HG03469 (cell line): ENCODE data around the gene ELOVL2.
"Not testable (repeated sequence)": the region's sequence is repeated elsewhere in the genome, so short reads cannot be mapped to it uniquely, and the experiment has no call there.

Experiments
- ATAC-seq: cut with Tn5 transposase; IDR thresholded peaks from one replicate; pipeline ENCODE4 v1.9.1; 2021; ENCODE audit warnings: mild to moderate bottlenecking, moderate library complexity, moderate number of reproducible peaks; ENCODE audit not compliant: unreplicated experiment

Gene ELOVL2

DNA sequence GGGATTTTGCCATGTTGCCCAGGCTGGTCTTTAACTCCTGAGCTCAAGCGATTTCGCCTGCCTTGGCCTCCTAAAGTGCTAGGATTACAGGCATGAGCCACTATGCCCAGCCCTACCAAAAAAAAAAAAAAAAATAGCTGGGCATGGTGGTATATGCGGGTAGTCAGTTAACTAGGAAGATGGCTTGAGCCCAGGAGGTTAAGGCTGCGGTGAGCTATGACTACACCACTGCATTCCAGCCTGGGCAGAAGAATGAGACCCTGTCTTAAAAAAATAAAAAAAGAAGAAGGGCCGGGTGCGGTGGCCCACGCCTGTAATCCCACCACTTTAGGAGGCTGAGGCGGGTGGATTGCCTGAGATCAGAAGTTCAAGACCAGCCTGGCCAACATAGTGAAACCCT, 50.2 kb downstream of the ELOVL2 start:
- no peak for ATAC-seq

DNA sequence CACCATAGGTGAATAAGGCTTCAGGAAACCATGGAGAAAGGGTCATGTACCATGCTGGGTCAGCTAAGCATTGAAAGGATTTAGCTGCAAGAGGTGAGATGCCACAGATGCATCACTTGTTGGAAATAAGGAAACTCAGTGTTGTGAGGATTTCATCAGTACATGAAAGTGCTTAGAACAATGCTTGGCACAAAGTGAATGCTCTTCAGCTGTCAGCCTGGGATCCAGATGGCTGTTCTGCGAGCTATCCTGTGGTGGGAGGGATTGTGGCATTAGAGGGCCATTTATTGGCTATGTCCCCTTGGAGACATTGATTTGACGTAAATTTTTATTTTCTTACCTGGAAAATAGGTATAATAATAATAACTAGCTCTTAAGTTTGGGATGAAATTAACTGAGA, 53.0 kb downstream of the ELOVL2 start:
- ATAC-seq, result no peak

DNA sequence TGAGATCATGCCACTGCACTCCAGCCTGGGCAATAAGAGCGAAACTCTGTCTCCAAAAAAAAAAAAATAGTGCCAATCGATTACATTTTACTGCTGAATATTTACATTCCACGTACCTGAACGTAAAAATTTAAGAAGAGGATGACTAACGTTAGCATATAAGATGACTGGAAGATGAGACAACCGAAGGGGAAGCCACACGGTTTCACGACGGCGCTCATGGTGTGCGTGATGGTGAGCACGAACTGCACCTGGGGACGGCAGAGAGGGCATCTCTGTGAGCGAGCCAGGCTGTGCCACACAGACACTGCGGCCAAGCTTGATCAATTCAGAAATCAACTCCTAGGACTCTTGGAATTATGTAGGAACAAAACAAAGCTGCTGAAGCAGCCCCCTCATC, 54.5 kb downstream of the ELOVL2 start:
- ATAC-seq, result no peak

DNA sequence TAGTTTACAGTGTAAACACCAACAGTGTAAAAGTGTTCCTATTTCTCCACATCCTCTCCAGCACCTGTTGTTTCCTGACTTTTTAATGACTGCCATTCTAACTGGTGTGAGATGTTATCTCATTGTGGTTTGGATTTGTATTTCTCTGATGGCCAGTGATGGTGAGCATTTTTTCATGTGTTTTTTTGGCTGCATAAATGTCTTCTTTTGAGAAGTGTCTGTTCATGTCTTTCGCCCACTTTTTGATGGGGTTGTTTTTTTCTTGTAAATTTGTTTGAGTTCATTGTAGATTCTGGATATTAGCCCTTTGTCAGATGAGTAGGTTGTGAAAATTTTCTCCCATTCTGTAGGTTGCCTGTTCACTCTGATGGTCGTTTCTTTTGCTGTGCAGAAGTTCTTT, 59.1 kb downstream of the ELOVL2 start:
- ATAC-seq, result not testable (repeated sequence)

DNA sequence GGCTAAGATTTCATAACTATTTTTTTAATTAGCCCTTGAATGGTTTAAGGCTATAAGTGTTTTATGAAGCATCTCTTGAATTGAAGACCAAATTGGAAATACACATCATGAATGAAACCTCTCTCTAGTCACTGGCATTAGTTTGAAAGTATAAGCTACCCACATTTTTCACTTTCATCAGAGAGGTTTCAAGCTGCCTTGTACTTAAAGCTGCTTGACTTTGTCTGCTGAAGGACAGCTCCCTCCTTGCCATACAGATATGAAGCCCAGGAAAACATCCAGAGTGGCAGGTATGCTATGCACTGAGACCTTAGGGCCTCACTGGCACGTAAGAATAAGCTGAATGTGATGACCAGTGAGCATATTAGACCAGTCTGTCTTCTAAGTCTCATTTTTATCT, 62.7 kb downstream of the ELOVL2 start:
- ATAC-seq, result no peak

DNA sequence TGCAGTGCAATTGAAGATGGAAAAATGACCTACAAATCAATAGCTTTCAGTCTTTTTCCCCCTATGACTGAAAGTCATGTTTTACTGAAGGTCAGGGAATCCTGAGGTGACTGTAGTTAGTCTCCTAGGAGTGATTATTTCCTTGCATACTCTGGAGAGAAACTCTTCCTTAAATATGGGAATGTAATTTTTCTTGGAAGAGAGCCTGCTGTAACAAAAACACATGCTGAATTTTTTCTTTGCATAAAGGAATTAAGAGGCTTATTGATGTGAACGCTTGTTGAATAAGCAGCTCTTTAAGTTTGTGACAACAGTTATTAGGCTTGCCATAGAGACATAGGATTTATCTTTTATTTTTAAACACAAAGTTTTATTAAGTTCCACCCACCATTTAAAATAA, 64.5 kb downstream of the ELOVL2 start:
- ATAC-seq, result no peak

DNA sequence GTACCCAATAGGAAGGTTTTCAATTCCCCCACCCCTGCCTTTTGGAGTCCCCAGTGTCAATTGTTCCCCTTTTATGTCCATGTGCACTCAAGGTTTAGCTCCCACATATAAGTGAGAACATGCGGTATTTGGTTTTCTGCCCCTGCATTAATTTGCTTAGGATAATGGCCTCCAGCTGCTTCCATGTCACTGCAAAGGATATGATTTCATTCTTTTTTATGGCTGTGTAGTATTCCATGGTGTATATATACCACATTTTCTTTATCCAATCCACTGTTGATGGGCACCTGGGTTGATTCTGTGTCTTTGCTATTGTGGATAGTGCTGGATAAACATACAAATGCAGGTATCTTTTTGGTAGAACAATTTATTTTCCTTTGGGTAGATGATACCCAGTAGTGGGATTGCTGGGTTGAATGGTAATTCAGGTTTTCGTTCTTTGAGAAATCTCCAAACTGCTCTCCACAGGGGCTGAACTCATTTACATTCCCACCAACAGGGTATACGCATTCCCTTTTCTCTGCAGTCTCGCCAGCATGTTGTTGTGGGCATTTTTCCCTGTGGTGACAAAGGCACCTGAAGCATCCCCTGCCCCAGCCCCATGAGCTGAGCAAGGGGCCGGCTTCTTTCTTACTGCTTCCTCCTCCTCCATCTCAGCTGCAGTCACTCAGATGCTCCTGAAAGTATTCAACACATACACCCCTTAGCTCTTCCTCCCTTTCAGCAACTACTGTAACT, 66.7 kb downstream of the ELOVL2 start:
- no peak for ATAC-seq

DNA sequence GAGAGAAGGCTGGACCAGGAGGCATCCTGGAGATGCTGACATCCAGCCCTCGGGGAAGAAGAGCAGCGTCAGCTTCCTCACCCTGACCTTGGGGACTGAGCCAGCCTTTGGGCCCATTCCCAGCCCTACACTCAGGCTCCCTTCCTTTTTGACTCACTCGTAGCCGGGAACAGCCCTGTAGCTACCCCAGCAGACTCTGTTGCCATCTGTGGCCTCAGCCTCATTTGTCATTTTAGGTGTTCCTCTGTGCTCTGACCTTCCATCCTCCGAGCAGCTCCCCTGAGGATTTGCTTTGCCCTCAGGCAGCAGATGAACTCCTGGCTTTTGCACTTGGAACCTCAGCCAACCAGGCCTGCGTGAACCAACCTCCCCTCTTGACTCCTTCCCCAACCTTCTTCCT, 67.5 kb downstream of the ELOVL2 start:
- ATAC-seq, result no peak

DNA sequence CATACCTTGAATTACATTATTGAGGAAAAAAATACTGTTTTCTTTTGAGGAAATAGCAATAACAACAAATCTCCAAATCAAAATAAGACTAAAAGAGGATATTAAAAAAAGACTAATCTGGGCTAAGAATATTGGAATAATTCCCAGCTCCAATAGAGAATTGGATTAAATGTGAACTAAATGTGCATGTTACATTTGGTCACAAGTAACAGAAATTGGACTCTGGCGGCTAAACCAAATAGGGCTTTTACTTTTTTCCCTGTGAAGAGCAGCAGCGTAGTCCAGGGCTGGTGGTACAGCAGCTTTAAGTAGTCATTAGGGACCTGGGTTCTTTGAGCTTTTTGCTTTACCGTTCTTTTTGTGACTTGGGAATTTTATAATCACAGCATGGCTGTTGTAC, 71.9 kb downstream of the ELOVL2 start:
- no peak for ATAC-seq

DNA sequence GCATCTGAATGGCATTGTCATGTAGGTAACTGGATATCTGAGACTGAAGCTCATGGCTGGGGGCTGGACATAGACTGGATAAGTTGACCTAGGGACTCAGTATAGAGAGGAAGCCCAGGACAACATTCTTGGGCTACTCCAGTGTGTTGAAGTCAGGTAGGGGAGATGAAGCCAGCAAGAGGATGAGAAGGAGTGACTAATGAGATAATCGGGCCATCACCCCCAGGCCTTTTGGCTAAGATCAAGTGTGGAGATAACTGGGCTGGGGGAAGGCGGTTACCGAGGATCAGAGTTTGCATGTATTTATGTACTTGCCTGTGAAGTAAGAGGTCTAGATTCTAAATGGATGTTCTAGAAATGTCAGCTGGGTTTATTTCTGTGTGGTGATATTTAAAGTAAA, 73.4 kb downstream of the ELOVL2 start:
- ATAC-seq, result no peak

DNA sequence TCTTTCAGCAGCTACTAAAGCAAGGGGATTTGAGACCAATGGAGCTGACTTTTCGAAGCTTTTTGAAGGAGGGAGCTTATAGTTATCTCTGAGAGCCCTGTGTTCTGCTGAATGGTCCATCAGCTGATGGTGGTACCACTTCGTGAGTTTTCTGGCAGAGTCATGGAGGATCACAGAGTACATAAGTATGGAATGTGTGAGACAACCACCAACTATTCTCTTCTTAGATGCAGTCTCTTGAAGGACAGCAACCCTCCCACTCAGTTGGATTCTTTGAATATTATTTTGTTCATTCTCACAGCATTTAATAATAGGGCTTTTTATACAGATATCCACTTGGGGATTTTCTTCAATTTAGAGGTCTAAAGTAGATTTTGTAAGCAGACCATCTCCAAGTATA, 75.3 kb downstream of the ELOVL2 start:
- ATAC-seq, result no peak

DNA sequence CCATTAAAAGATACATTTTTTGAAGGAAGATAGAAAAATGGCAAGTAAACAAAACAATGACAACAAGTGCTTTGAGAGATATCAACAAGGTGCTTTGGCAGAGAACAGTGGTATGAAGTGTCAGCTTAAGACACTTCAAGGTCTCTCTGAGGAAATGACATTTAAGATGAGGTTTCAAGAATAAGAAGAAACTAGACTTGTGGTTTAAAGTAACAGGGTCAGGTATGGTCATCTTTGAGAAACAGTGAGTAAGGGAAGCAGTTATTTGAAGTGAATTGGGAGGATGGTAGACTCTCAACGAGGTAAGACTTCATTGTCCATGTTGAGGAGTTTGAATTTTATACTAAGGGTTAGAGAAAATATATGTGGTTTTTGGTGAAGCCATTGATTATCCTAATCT, 79.4 kb downstream of the ELOVL2 start:
- peak; percentile 78 for ATAC-seq

DNA sequence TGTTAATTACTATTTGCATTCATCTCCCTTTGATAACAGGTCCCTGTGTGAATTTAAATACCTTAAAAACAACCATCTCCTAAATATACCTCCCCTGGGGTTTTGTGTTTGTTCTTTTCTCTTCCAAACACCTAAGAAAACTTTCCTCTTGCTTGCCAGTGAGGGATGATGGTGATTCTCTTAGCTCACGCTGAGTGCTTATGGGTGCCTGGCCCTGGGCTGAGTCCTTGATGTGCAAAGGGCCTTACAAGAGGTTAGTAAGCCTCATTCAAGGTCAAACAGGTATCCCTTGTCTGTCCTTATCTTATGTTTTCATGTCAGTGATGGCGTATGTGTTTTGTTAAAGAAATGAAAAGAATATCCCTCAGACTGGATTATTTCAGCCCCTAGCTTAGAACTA, 81.0 kb downstream of the ELOVL2 start:
- no peak for ATAC-seq

DNA sequence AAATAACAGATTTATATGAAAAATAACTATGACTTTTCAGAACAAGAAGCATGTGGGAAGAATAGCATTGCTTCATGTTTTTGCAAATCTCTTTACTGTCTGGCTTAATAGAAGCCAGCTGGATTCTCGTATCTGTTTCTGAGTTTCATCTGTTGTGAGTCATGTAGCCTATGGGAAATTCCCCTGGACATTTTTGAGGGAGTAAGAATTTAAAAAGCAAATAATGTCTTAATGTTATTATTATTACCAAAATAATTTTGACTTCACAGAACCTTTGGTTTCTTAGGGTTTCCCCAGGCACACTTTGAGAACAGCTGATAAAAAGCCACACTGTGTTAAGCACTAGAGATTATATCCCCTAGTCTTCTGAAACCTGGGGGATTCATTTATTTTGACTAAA, 81.4 kb downstream of the ELOVL2 start:
- no peak for ATAC-seq

DNA sequence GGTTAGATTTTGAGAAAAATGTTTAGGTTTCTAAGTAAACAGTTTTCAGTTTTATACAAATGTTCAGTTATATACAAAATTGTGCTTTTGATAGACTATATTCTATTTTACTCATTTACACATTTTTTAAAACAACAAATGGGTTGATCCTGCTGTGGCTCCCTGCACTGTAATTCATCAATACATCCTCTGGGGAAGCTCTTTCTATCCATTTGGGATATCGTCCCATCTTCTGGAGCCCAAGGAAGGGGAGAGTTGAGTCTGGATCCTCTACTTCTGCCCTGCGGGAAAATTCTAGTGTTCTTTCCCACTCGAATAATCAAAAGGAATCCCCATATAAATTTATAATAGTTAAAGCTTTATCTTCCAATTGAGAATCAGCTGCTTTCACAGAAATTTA, 82.3 kb downstream of the ELOVL2 start:
- ATAC-seq, result no peak

DNA sequence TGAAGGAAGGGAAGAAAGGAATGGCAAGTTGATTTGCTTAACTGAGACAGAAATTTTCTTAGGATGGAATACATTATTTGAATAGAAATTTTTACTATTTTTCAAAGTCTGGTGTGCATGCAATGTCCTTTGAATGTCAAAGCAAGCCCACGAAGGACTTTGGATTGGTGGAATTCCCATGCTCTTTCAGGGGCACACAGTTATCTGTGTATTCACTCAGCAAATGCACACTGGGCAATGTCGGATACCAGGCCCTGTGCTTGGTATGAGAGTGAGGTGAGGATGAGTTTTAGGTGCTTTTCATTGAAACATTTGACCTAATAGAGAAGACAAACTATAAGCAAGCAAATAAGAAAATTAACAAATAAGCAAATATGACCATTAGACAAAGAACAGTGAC, 83.9 kb downstream of the ELOVL2 start:
- ATAC-seq, result no peak

DNA sequence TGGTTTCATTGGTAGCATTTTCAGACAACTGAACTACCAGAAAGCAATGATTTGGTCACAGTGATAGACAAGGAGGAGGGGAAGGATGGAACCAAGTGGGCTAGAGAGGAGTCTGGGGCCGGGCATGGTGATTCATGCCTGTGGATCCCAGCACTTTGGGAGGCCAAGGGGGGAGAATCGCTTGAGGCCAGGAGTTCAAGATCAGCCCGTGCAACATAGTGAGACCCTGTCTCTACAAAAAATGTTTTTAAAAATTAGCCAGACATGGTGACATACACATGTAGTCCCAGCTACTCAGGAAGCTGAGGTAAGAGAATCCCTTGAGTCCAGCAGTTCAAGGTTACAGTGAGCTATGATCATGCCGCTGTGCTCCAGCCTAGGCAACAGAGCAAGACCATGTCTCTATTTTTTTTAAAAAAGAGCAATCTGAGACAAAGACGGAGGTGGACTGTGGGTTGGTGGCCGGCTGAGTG, 86.7 kb downstream of the ELOVL2 start:
- no peak for ATAC-seq

DNA sequence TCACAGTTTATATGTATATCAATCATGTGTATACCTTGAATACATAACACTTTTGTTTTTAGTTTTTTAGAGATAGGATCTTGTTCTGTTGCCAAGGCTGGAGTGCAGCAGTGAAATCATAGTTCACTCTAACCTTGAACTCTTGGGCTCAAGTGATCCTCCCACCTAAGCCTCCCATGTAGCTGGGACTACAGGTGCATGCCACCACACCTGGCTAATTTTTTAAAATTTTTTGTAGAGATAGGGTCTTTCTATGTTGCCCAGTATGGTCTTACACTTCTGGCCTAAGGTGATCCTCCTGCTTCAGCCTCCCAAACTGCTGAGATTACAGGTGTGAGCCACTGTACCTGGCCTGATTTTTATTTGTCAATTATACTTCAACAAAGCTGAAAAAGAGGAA, 87.3 kb downstream of the ELOVL2 start:
- no peak for ATAC-seq

DNA sequence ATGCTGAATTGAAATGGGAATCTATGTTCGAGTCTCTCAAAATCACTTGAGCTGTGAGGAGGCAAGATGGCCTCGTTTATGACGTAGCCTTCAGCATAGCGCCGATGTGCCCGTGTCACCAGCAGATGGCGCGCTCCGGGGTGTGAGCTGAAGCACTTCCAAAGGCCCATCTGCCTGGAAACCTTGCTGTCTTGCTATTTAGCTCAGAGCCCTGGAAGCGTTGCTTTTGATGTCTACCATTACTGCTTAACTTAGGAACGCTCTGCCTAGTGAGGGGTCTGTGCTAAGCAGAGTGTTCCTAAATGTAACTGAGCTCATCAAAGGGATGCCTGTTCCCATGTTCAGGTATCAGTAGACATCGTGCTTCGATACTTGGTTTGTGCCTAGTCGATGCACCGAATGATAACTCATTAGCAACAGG, 89.5 kb downstream of the ELOVL2 start:
- peak; percentile 62 for ATAC-seq

DNA sequence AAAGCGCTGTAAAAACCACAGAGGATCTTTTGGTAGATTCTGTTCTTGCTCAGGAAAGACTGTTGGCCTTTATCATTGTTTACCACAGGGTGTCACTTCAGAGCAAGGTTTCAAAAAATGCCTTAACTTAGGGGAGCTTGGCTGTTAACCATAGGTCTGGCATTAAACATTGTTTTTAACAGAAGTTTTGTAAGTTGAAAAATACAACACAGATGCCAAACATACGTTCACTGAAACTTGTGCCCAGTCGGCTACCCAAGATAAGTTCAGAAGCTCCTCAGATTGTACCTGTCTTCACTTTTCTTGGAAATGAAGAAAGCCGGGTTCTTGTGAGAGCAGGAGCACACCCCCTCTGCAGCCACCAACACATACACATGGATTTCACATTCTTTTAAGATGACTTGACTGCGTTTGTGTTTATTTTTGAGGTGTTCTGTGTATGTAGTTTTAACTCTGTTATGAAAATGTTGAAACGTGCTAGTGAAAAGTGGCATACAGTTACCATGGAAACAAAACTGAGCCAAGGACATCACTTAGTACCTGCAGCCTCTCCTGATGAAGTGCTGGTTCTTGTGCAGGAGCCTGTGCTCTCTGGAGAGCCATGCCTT, 92.3 kb downstream of the ELOVL2 start:
- no peak for ATAC-seq

DNA sequence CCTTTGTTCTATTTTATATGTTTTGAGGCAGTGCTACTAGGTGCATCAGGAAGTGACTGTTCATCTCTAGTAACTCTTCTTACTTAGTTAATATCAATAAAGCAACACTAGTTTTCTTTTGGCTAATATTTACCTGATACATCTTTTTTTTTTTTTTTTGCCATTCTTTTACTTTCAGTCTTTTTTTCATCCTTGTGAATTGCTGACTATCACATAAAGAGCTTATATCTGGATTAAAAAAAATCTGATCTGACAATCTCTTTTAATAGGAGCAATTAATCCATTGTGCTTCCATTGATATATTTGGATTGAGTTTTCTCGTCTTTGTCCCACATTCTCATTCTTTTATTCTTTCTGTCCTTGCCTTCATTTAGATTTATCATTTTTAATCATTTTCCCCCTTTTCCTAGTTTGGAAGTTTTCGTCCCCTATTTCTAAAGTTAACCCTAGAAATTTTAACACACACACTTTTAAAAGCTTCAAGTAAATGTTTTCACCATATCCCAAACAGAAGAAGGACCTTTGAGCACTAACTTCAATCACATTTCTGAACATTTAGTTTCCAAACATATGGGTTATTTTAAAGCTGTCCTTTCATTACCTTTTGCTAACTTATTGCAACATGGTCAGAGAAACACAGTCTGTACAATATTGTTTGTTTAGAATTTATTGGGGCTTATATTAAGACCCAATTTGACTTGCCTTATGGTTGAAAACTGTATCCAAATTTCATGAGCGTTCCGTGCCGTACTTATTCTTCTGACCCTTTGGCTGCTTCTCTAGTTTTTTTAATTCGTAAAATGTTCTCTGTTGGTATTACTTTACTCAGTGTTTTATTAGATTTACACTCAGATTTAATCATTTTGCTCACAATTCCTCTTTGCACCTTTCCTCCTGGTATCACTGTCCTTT, 94.3 kb downstream of the ELOVL2 start:
- no peak for ATAC-seq

DNA sequence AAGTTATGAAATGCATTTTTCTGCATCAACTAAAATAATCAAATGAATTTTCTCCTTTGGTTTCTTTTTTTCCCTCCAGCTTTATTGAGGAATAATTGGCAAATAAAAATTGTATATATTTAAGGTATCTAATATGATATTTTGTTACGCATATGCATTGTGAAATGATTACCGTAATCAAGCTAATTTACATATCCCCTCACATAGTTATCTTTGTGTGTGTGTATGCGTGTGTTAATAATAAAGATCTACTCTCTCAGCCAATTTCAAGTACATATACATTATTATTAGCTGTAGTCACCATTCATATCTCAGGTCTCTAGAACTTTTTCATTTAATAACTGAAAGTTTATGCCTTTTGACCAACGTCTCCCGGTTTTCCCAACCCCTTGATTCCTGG, 96.1 kb downstream of the ELOVL2 start:
- no peak for ATAC-seq
